Thyroid gland (tissue), 4 donors: Measurements from ENCODE around the gene DOCK1.

Experiments
- POLR2A ChIP-seq, 2 donors: fragments of 450-650 bp; IDR thresholded peaks; one replicate each; pipeline ENCODE4 v1.6.1; 2017; ENCODE audit warnings: antibody characterized with exemption in 2 of 2, mild to moderate bottlenecking in 2 of 2, moderate library complexity in 1 of 2
- TF ChIP-seq, protein P1 (sequence below), 6 experiments: fragments of 200-600 bp in 3 of 6; fragments of 450-650 bp in 3 of 6; sonication (generic) in 3 of 6; IDR thresholded peaks; one replicate each; pipeline ENCODE4 v1.5.1; 2016 to 2019; ENCODE audit warnings: antibody characterized with exemption in 6 of 6, mild to moderate bottlenecking in 2 of 6, inconsistent platforms in 1 of 6, moderate library complexity in 1 of 6

GRCh38 chr10:127368929-127369328, 463.7 kb downstream of the DOCK1 start:
- TF ChIP-seq, protein P1, sequence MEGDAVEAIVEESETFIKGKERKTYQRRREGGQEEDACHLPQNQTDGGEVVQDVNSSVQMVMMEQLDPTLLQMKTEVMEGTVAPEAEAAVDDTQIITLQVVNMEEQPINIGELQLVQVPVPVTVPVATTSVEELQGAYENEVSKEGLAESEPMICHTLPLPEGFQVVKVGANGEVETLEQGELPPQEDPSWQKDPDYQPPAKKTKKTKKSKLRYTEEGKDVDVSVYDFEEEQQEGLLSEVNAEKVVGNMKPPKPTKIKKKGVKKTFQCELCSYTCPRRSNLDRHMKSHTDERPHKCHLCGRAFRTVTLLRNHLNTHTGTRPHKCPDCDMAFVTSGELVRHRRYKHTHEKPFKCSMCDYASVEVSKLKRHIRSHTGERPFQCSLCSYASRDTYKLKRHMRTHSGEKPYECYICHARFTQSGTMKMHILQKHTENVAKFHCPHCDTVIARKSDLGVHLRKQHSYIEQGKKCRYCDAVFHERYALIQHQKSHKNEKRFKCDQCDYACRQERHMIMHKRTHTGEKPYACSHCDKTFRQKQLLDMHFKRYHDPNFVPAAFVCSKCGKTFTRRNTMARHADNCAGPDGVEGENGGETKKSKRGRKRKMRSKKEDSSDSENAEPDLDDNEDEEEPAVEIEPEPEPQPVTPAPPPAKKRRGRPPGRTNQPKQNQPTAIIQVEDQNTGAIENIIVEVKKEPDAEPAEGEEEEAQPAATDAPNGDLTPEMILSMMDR (IDR thresholded peaks at IDR 0.05) = no peak
- TF ChIP-seq POLR2A (IDR thresholded peaks at IDR 0.05) = no peak
